DMS114 treated with DMSO at 0.1 percent for 48 hours (cell line): ENCODE data around the gene HIPK4.
"Not testable (repeated sequence)": the region's sequence is repeated elsewhere in the genome, so short reads cannot be mapped to it uniquely, and the experiment has no call there.

Experiments
- DNase-seq: peaks from one replicate; lab custom pipeline; 2025; ENCODE audit not compliant: unreplicated experiment; lab: John Stamatoyannopoulos, UW

The HIPK4 gene, protein sequence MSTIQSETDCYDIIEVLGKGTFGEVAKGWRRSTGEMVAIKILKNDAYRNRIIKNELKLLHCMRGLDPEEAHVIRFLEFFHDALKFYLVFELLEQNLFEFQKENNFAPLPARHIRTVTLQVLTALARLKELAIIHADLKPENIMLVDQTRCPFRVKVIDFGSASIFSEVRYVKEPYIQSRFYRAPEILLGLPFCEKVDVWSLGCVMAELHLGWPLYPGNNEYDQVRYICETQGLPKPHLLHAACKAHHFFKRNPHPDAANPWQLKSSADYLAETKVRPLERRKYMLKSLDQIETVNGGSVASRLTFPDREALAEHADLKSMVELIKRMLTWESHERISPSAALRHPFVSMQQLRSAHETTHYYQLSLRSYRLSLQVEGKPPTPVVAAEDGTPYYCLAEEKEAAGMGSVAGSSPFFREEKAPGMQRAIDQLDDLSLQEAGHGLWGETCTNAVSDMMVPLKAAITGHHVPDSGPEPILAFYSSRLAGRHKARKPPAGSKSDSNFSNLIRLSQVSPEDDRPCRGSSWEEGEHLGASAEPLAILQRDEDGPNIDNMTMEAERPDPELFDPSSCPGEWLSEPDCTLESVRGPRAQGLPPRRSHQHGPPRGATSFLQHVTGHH

DNA sequence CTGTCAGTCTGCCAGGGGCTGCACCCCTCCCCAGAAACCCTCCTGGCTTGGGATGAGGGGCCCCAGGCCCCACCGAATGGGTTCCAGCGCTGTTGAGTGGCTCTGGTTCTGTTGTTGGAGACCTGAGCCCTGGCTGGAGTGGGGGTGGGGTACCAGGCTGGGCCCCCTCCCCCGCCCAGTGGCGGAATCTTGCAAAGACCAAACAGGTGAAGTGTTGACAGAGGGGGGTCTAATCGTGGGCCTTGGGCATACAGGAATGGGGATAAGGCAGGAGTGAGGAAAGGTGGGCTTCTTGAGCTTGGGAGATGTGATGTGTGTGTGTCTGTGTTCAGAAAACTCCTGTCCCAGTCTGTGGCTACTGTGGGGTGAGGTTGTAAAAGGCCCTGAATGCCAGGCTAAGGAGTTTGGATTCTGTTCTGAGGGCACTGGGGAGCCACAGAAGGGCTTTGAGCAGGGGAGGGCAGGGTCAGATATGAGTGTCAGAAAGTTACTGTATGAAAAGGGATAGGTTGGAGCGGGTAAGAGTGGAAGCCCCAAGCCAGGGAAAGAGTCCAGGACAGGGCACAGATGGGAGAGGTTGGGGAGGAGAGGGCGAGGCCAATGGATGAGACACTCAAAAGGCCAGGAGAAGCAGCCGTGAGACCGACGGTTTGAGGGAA is at the start of gene HIPK4:
Gene HIPK4, minus strand, starts transcription at position 98 of the 659 bp plus-strand sequence. CDS start 279 bp downstream, outside the sequence.
- no peak for DNase-seq

DNA sequence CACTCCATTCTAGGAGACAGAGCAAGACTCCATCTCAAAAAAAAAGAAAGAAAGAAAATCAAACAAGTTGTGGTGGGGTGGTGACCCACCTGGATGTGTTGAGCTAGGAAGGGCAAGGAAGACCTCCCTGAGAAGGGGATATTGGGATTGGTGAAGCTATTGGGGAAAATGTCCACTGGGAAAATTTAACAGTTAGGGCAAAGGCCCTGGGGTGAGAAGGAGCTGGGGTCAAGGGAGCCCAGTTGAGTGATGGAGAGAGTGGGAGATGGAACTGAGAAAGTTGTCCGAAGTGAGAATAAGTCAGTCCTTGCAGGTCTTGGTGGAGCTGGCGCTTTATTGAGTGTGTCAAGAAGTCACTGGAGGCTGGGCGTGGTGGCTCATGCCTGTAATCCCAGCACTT is 48.3 kb upstream of the HIPK4 start:
- DNase-seq = no peak

DNA sequence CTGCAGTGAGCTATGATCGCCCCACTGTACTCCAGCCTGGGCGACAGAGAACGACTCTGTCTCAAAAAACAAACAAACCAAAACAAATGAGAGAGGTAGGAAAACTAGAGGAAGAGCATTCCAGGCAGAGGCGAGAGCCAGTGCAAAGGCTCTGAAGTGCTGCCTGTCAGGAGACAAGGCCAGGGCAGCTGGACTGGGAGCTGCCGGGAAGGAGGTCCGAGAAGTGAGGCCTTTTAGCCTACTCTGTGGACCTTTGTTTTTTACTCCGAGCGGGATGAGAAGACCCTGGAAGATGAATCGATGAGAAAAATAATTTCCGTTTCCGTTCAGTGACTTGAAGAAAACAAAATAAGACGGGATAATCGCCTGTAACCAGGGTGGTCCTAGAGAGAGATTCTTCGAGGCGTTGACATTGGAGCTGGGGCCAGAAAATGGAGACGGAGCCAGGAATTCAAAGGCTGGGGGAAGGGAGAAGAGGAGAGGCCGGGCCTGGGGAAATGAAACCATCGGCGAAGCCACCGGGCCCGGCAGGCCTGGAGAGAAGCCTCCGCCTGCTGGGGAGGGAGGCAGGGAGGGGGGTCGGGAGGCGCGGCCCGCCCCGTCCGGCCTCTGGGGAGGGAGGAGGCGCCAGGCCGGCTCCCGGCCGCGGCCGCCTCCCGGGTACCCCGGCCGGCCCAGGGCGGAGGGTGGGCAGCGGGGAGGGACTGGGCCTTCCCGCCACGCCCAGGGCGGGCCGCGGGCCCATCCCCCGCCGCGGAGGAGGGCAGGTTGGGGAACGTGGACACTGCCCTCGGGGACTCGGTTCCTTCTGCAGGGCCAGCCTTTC is 43.6 kb upstream of the HIPK4 start:
- DNase-seq = peak; percentile 89

DNA sequence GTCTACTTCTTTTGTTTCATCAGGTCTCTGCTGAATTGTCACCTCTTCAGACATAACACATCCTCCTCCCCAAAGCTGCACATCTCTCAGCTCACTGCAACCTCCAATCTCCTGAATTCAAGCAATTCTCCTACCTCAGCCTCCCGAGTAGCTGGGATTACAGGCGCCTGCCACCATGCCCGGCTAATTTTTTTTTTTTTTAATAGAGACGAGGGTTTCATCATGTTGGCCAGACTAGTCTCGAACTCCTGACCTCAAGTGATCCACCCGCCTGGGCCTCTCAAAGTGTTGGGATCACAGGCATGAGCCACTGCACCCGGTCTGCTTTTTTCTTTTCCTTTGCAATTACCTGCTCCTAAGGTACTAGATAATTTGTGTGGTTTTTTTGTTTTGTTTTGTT is 42.8 kb upstream of the HIPK4 start:
- not testable (repeated sequence) for DNase-seq

DNA sequence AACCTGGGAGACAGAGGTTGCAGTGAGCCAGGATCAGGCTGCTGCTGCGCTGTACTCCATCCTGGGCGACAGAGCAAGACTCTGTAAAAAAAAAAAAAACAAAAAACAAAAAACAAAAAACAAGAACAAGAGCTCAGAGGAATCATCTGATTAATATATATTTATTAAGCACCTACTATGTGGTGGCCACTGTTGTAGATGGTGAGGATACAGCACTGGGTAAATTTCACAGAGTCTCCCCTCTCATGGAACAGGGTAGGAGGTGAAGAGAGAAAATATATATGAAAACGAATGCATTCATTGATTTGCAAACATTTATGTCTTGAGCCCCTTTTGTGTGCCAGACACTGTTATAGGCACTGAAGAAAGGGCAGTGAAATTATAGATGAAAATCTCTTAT is 41.7 kb upstream of the HIPK4 start:
- no peak for DNase-seq

DNA sequence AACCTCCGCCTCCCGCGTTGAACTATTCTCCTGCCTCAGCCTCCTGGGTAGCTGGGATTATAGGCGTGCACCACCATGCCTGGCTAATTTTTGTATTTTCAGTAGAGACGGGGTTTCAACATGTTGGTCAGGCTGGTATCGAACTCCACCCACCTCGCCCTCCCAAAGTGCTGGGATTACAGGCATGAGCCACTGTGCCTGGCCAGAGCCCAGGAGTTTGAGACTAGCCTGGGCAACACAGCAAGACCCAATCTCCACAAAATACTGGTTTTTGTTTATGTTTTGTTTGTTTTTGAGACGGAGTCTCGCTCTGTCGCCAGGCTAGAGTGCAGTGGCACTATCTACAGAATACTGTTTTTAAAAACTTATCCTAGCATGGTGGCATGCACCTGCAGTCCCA is 40.3 kb upstream of the HIPK4 start:
- not testable (repeated sequence) for DNase-seq

DNA sequence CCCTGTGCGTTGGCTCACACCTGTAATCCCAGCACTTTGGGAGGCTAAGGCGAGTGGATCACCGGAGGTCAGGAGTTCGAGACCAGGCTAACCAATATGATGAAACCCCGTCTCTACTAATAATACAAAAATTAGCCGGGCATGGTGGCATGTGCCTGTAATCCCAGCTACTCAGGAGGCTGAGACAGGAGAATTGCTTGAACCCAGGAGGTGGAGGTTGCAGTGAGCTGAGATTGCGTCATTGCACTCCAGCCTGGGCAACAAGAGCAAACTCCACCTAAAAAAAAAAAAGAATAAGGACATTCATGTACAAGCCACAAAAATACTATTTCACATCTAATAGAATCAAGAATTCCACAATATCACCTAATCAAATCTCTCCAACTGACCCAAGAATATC is 38.2 kb upstream of the HIPK4 start:
- not testable (repeated sequence) for DNase-seq

DNA sequence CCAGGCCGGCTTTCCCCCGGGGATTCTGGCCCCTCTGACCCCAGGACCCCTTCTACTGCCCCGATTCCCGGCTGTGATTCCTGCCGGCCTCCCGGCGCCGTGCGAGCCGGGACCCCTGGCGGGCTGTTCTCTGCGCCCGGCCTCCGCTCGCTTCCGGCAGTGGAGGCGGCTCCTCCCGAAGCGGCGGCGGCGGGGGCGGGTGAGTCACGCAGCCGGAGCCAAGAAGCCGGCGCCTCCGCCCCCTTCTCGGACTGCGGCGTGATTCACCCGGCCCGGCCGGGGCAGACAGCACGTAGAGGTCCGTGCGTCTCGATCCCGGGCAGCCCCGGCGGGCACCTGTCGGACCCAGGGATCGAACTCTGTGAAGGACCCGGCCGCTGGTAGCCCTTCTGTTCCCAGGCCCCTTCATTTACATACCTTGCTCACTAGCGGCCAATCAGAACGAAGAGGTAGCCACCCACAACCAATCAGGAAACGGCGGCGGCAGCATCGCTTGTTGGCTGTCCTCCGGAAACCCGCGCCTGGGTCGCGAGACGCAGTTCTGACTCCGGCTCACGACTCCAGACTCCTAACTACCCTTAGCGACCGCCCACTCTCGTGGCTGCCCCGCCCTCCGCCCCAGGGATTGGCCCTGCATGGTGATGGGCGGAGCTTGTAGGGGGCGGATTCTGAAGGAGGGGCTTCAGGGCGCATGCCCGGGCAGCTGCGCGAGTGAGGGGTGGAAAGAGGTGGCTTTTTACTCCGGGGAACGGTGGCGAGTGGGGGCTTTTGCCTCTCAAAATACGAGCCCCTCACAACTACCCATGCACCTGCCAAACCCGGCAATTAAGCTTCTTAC is 35.7 kb upstream of the HIPK4 start, which contains the start of gene SERTAD1:
Gene SERTAD1, minus strand, starts transcription at position 543 of the 838 bp plus-strand sequence. CDS start 2,446 bp downstream, outside the sequence.
- peak; percentile 99 for DNase-seq

DNA sequence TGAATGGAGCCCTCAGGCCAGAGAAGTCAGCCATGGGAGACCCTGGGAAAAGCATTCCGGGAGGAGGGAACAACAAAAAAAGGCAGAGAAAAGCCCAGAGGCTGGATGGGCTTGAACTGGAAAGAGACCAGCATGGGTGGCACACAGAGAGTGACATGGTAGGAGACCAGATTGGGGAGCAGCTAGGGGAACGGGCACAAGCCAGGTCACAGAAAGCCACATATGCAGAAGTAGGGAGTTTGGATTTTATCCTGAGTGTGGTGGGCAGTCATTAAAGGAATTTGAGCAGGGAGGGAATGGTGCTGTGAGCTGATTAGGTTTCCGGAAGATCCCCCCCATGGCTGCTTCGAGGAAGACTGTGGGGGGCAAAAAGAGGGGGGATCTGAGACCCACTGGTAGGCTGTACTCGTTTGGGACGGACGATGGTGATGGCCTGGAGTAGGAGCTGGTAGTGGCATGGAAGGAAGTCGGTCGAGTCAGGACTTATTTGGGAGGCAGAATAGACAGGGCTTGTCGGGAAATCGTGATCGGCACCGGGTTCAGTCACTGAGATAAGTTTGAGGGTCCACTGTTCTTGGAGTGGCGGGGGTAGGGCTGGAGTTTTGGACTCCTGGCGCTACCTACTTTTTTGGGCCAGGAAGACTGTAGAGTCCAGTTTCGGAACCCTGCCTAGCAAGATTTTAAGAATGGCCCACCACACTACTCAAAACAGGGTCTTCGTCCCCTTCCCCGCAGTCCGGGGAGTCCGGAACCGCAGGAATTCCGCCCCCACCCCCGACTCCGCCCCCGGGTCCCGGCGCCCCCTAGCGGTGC is 34.9 kb upstream of the HIPK4 start:
- peak; percentile 53 for DNase-seq

DNA sequence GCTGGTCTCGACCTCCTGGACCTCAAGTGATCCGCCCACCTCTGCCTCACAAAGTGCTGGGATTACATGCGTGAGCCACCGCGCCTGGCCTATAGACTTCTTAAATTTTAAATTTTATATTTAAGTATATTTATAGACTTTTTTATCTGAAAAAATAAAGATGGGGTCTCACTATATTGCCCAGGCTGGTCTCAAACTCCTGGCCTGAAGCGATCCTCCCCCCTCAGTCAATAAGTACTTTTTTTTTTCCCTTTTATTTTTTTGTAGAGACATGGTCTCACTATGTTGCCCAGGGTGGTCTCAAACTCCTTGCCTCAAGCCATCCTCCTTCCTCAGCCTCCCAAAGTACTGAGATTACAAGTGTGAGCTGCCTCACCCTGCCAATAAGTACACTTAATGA is 34.0 kb upstream of the HIPK4 start:
- DNase-seq = no peak

DNA sequence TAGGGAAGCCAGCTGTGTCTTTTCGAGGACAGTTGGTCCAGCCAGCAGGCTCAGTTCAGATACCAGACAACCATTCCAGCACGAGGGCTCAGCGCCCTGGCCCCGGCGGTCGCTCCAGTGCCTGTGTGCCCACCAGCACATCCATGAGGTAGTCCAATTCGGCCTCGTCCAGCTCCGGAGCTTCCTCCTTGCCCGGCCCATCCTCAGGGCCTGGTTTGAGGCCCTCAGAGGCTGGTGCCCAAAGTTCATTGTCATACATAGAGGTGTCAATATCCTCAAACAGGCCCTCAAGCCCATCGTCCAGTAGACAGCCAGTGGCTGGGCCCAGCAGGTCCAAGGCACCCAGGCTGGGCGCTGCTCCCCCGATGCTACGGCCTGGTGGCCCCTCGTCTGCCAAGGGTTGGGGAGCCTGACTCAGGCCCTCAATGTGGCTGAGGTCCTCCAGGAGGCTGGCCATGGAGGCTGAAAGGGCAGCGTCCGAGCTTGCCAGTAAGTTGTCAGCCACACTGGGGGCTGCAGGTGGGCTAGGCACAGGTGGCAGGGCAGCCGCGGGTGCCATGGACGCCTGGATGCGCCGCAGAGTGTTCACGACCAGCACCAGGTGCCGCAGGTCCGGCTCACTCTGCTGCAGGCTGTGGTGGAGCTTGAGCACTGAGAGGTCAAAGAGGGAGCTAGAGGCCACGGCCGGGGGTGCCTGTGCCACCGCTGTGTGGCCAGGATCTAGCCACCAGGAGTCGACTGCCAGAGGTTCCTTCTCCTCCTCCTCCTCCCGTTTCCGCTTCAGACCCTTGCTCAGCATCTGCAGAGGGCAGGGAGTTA is 33.0 kb upstream of the HIPK4 start:
- no peak for DNase-seq

DNA sequence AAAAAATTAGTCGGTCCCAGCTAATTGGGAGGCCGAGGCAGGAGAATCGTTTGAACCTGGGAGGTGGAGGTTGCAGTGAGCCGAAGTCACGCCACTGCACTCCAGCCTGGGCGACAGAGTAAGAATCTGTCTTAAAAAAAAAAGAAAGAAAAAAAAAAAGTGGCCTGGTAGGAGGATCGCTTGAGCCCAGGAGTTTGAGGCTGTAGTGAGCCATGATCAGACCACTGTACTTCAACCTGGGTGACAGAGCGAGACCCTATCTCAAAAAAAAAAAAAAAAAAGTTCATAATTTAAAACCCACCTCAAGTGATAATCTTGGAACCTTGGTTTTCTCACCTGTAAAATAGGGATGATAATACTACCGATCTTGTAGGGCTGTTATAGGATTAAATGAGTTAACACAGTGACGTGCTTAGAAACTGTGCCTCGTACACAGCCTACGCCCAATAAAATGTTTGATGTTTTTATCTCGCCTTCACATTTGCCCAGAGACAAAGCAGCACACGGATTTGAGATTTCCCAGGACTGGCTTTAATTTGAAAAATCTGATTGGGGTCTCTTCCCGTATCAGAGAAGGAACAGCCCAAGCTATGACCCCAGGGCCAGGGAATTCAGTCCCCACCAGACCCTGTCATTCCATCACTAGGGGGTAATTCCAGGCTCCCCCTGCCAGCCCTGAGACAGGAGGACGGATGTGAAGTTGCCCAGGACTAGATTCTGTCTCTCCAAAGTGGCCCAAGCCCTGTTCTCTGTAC is 32.2 kb upstream of the HIPK4 start:
- DNase-seq = no peak

DNA sequence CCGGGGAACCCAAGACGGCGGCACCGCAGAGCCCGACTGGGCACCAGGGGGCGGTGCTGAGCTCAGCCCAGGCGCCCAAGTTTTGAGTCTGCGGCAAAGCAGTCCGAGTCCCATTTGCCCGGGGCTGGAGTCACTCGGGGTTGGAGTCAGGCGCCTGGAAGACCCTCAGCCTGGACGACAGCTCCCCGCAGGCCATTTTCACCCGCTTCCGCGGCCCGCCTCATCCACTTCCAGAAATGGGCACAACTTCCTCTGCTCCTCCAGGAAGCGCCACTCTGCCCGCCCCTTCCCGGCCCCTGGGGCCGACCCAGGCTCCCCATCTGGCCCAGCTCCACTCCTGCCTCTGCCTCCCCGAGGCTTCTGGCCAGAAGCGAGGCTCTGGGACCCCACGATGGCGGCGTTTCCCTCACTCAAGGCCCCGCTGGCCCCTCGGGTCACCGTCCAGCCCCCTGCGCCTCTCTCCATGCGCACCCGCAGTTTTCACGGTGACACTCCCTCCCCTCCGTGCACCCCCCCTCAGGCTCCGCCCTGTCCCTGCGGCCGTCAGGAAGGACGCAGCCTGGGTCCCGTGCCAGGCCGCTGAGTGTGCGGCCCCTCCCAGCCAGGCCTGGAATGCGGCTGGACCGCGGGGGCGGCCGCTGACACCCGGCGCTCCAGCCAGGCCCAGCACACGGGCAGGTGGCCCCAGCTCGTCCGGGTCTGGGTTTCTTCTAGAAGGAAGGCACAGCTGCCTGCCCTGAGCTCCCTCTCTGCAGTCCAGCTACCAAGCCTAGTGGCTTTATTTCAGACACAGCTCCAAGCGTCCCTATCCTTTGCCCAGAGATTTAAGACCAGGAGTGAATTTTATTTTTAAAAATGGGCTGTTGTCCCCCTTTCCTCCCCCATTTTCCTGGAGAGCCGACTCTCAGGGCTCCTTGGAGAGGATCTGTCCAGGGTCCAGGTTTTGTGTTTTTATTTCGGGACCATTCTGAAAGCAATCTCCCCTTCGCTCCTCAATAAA is 31.1 kb upstream of the HIPK4 start:
- peak; percentile 85 for DNase-seq

DNA sequence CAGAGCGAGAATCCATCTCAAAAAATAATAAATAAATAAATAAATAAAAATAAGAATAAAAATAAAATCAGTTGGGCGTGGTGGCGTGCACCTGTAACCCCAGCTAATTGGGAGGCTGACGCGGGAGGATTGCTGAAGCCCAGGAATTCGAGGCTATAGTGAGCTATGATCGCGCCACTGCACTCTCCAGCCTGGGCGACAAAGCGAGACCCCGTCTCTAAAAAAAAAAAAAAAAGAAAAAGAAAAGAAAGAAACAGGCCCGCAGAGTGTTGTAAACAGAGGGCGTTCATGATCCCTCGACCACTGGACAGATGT is 30.4 kb upstream of the HIPK4 start:
- no peak for DNase-seq

DNA sequence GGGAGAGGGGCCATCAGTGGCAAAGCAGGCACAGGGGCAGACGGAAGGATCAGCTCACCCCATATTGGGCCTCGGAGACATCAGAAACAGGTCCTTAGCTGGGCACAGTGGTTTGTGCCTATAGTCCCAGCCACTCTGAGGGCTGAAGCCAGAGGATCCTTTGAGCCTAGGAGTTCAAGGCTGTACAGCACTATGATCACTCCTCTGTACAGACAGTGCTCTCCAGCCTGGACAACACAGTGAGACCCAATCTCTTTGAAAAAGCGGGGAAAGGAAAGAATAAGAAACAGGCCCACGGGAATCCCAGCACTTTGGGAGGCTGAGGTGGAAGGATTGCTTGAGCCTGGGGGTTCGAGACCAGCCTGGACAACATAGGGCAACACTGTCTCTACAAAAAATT is 29.8 kb upstream of the HIPK4 start:
- no peak for DNase-seq

DNA sequence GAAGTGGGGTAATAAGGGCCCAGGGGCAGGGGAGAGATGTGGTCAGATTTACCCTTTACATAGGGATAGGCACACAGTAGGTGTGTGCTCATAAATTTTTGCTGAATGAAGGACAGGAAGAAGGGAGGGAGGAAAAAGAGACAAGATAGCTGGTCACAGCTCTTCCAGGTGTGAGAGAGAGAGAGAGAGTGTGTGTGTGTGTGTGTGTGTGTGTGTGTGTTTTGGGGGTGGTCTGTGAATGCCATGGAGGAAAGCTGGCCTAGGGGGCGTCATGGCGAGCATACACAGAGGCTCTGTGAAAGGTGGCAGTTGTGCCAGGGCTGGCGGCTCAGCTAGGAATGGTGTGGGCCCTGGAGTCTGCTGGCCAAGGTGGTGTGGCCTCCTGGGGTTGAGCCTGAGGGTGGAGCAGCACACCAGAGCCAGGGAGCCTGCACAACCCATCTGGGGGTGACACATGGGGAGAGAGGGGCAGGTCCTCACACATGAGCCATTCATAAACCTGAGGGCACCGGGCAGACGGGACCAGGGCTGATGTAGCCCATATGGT is 29.2 kb upstream of the HIPK4 start:
- no peak for DNase-seq
